ENCODE data around the gene FAM163B.

GRCh38 chr9:133608382-133608781 is 807 bp downstream of the FAM163B start:
- no peak for TF ChIP-seq GATA3 (IDR thresholded peaks at IDR 0.05; ENCODE audit: low read depth, low read length)
- TF ChIP-seq GATA2 (IDR thresholded peaks at IDR 0.05; ENCODE audit: low read depth, low read length): no peak
